Fibroblast of lung (primary cell): ENCODE measurements around the gene EFCAB12. TPM values are rescaled to one million over a fixed set of nuclear protein-coding genes. Genes with fewer than 3 reads are reported as not detected.

Source experiments
- DNase-seq, 2 donors: peaks; one replicate each; pipeline versions ENCODE4 v3.0.0 to v3.0.0-alpha.2; 2010; ENCODE audit warnings: low read depth in 2 of 2
- H2AFZ ChIP-seq: 2 replicates; pipeline ENCODE4 v1.5.1; 2012; ENCODE audit warnings: low read length, control low read depth, inconsistent platforms
- H3K27ac ChIP-seq: 2 replicates; pipeline ENCODE4 v1.5.1; 2011; ENCODE audit warnings: low read length, control low read depth; ENCODE audit not compliant: insufficient read depth
- H3K27me3 ChIP-seq: 2 replicates; pipeline ENCODE4 v1.5.1; 2011; ENCODE audit warnings: mild to moderate bottlenecking, low read length; ENCODE audit not compliant: control insufficient read depth, insufficient read depth
- H3K36me3 ChIP-seq: 2 replicates; pipeline ENCODE4 v1.5.1; 2011; ENCODE audit warnings: low read length; ENCODE audit not compliant: control insufficient read depth, insufficient read depth
- H3K4me1 ChIP-seq: 2 replicates; pipeline ENCODE4 v1.5.1; 2011; ENCODE audit warnings: low read length; ENCODE audit not compliant: control insufficient read depth, insufficient read depth; ENCODE audit errors: extremely low read depth
- H3K4me2 ChIP-seq: 2 replicates; pipeline ENCODE4 v1.5.1; 2011; ENCODE audit warnings: low read length, control low read depth; ENCODE audit not compliant: insufficient read depth; ENCODE audit errors: extremely low read depth
- H3K4me3 ChIP-seq, 4 experiments: fragments of 200-600 bp in 1 of 4; sonication (generic) in 1 of 4; replicated peaks in 1 of 4; 2 replicates each; pipeline ENCODE4 v1.5.1; 2011 to 2016; ENCODE audit warnings: low read length in 4 of 4, low read depth in 3 of 4, mild to moderate bottlenecking in 3 of 4, control low read depth in 2 of 4, inconsistent platforms in 1 of 4, mixed read lengths in 1 of 4; ENCODE audit not compliant: insufficient read depth in 1 of 4; ENCODE audit errors: control extremely low read depth in 1 of 4
- H3K79me2 ChIP-seq: 2 replicates; pipeline ENCODE4 v1.5.1; 2012; ENCODE audit warnings: mild to moderate bottlenecking, low read length, inconsistent platforms; ENCODE audit not compliant: control insufficient read depth, insufficient read depth
- H3K9ac ChIP-seq: 2 replicates; pipeline ENCODE4 v1.5.1; 2011; ENCODE audit warnings: mild to moderate bottlenecking, low read length, control low read depth; ENCODE audit not compliant: insufficient read depth
- H3K9me3 ChIP-seq: 2 replicates; pipeline ENCODE4 v1.5.1; 2012; ENCODE audit warnings: low read depth, low read length; ENCODE audit not compliant: control insufficient read depth, insufficient read depth
- H4K20me1 ChIP-seq: 2 replicates; pipeline ENCODE4 v1.5.1; 2011; ENCODE audit warnings: low read length; ENCODE audit not compliant: control insufficient read depth, insufficient read depth; ENCODE audit errors: extremely low read depth
- CTCF ChIP-seq, 2 donors: IDR thresholded peaks in 1 of 2; conservative IDR thresholded peaks in 1 of 2; 1 replicate in 1 of 2; 2 replicates in 1 of 2; pipeline ENCODE4 v1.5.1; 2011 to 2012; ENCODE audit warnings: low read length in 2 of 2, control low read depth in 1 of 2, inconsistent platforms in 1 of 2, low read depth in 1 of 2, mild to moderate bottlenecking in 1 of 2
- EZH2 ChIP-seq: IDR thresholded peaks from 2 replicates; pipeline ENCODE4 v1.5.1; 2012; ENCODE audit warnings: low read length, control low read depth, mild to moderate bottlenecking; ENCODE audit errors: missing control alignments
- polyA plus RNA-seq, 2 donors: library from polyadenylated mRNA; depleted of rRNA in 1 of 2; stranded (reverse) in 1 of 2; unstranded in 1 of 2; fragments of >200 nt; gene quantifications; 2 replicates each; pipeline ENCODE4 v1.2.1, GENCODE V29; 2011 to 2012; ENCODE audit warnings: missing spikeins in 1 of 2
- total RNA-seq: library from RNA; depleted of rRNA; stranded (reverse); fragments of >200 nt; gene quantifications from 2 replicates; pipeline ENCODE4 v1.2.1, GENCODE V29; 2014

EFCAB12 gene
- total and polyA plus RNA-seq, 2 donors (not counting 1 experiment from before 2014, with no cell fraction given): 0.17 TPM; not detected in 1

DNA sequence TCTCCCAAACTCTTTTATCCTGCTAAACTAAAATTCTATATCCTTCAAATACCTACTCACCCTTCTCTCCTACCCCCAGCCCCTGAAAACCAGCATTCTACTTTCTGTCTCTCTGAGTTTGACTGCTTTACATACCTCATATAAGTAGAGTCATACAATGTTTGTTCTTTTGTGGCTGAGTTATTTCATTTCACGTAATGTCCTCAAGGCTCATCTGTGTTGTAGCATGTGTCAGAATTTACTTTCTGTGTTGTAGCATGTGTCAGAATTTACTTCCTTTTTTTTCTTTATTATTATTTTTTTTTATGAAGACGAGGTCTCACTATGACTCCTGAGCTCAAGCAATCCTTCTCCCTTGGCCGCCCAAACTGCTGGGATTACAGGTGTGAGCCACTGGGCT is 31.7 kb upstream of the EFCAB12 start:
- no peaks in the 10 kb centered on the region for H3K79me2 ChIP-seq
- H3K9me3 ChIP-seq: no peaks in the 10 kb centered on the region
- H3K4me3 ChIP-seq: no peak overlapping the region
- DNase-seq: no peak
- peaks cover 1% of the 10 kb centered on the region for H3K36me3 ChIP-seq
- H2AFZ ChIP-seq: no peak overlapping the region
- H3K4me1 ChIP-seq: peaks cover 4% of the 10 kb centered on the region
- no peaks in the 10 kb centered on the region for H4K20me1 ChIP-seq
- H3K27me3 ChIP-seq: no peaks in the 10 kb centered on the region
- H3K9ac ChIP-seq: no peak overlapping the region
- TF ChIP-seq EZH2 (no peak), CTCF (conservative IDR thresholded peaks at IDR 0.05 in 1 of 2, IDR thresholded peaks at IDR 0.05 in 1 of 2; ENCODE audit: low read depth in 1 of 2, low read length in 2 of 2) (no peak)
- H3K27ac ChIP-seq: no peak overlapping the region
- no peak overlapping the region for H3K4me2 ChIP-seq

DNA sequence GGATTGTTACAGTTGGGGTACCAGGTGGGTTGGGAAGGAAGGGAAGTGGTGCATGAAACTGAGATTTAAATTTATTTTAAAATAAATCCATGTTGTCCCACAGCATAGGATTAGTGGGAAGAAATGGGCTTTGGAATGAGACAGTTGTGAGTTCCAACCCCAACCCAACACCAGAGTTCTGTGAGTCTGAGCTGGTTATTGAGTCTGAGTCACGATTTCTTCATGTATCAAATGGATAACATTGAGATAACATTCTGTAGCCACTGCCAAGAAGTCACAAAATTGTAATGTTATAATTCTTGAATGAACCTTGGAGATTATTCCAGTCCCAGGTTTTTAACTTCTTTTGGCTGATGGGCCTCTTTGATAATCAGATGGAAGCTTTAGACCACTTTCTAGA is 25.3 kb upstream of the EFCAB12 start:
- Histone ChIP-seq H3K4me3 (no peak overlapping the region), H3K27me3 (no peaks in the 10 kb centered on the region), H3K79me2 (no peaks in the 10 kb centered on the region), H3K9ac (no peak overlapping the region), H4K20me1 (no peaks in the 10 kb centered on the region), H3K36me3 (peaks cover 4% of the 10 kb centered on the region), H3K27ac (no peak overlapping the region), H3K4me1 (no peaks in the 10 kb centered on the region), H3K4me2 (no peak overlapping the region), H2AFZ (no peak overlapping the region), H3K9me3 (no peaks in the 10 kb centered on the region)
- peak; percentile 47 to 65 for DNase-seq
- TF ChIP-seq CTCF (conservative IDR thresholded peaks at IDR 0.05 in 1 of 2, IDR thresholded peaks at IDR 0.05 in 1 of 2; ENCODE audit: low read depth in 1 of 2, low read length in 2 of 2) (no peak), EZH2 (no peak)

DNA sequence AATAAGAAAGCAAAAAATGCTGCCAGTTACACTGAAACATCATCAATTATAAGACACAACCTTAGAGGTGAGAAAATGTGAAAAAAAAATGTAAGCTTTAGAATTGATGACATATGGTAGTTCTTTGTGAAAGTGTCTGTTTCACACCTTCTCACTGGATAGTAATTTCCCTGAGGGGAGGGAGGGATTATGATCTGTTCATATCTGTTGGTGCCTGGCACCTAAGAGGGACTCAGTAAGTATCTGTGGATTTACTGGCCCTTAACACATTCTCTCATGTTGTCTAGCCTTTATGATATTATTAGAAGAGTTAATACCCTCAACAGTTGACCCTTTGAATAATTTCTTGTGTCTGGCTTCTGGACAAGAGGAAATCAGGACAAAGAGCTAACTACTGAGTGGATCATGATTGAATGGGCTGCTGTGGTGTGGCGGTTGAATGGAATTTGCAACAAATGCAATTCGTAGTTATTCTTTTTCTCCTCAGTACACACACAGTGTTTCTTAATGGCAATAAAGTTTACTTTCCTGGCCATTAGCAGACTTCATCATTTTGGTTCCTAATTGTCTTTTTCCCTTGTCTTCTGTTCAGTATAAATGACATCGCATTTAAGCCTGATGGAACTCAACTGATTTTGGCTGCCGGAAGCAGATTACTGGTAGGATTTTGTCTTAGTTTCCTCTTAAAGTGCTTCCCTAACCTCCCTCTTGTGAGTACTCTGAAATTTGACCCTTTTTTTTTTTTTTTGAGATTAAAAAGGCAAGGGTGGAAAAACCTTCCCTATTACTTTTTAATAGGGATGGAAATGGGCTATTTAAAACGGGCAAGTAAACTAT is 21.1 kb upstream of the EFCAB12 start:
- H3K27me3 ChIP-seq: no peaks in the 10 kb centered on the region
- H3K27ac ChIP-seq: no peak overlapping the region
- H2AFZ ChIP-seq: no peak overlapping the region
- H3K36me3 ChIP-seq: peaks cover 2% of the 10 kb centered on the region
- H4K20me1 ChIP-seq: no peaks in the 10 kb centered on the region
- no peaks in the 10 kb centered on the region for H3K79me2 ChIP-seq
- H3K9ac ChIP-seq: no peak overlapping the region
- TF ChIP-seq CTCF (conservative IDR thresholded peaks at IDR 0.05 in 1 of 2, IDR thresholded peaks at IDR 0.05 in 1 of 2; ENCODE audit: low read depth in 1 of 2, low read length in 2 of 2) (no peak), EZH2 (no peak)
- DNase-seq: peak; percentile 39 to 42
- H3K9me3 ChIP-seq: no peaks in the 10 kb centered on the region
- H3K4me1 ChIP-seq: no peaks in the 10 kb centered on the region
- H3K4me2 ChIP-seq: no peak overlapping the region
- H3K4me3 ChIP-seq: no peak overlapping the region
